Chondrocyte (in vitro differentiated cells): Measurements from ENCODE around the gene RBP3. TPM values are rescaled to one million over a fixed set of nuclear protein-coding genes. Genes with fewer than 3 reads are reported as not detected.

Source experiments
- DNase-seq: peaks from one replicate; pipeline ENCODE4 v3.0.0; 2021; ENCODE audit warnings: mixed read lengths, low spot score
- H3K27ac Mint-ChIP-seq: one replicate; pipeline ENCODE4 v1.8.0; 2021; ENCODE audit warnings: mild to moderate bottlenecking, moderate library complexity, mixed read lengths; ENCODE audit not compliant: unreplicated experiment
- H3K27me3 Mint-ChIP-seq: 2 replicates; pipeline ENCODE4 v1.8.0; 2021; ENCODE audit warnings: low read depth, mixed read lengths
- H3K36me3 Mint-ChIP-seq: 2 replicates; pipeline ENCODE4 v1.8.0; 2021; ENCODE audit warnings: low read depth, mixed read lengths
- H3K4me1 Mint-ChIP-seq: 2 replicates; pipeline ENCODE4 v1.8.0; 2021; ENCODE audit warnings: low read depth, mild to moderate bottlenecking, mixed read lengths
- H3K4me3 Mint-ChIP-seq: one replicate; pipeline ENCODE4 v1.8.0; 2021; ENCODE audit warnings: mild to moderate bottlenecking, moderate library complexity, mixed read lengths; ENCODE audit not compliant: unreplicated experiment
- H3K9me3 Mint-ChIP-seq: 2 replicates; pipeline ENCODE4 v1.8.0; 2021; ENCODE audit warnings: low read depth, mixed read lengths
- CTCF ChIP-seq: fragments of 200-600 bp; sonication (generic); IDR thresholded peaks from 2 replicates; pipeline ENCODE4 v1.5.0; 2021; ENCODE audit warnings: antibody characterized with exemption, mild to moderate bottlenecking, moderate library complexity
- total RNA-seq: library from RNA; stranded (reverse); gene quantifications from 3 replicates; pipeline ENCODE4 v1.2.1, GENCODE V29; 2021

Gene RBP3
- total RNA-seq, 1 donor from 2014 or later = not detected

DNA sequence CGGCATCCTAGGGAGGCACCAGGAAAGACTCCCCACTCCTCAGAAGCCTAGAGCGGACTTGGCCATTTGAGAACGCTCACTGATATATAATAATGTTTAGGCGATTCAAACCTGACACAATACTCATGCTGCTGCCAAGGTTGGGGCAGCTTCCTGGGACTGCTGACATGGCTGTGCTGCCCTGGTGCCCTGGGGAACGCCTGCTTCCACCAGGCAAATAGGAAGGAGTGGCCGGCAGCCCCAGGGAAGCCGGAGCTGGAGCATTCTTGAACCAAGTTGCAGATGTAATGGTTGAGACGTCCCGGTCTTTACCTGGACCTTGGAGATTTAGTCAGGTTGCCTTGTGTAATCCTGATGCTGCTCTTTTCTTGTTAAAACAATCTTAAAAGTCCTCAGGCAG is 39.4 kb upstream of the RBP3 start:
- no peak for DNase-seq
- Mint-ChIP-seq H3K4me1 (peaks cover 6% of the 10 kb centered on the region), H3K4me3 (no peak overlapping the region), H3K36me3 (no peaks in the 10 kb centered on the region), H3K9me3 (no peaks in the 10 kb centered on the region), H3K27ac (no peak overlapping the region), H3K27me3 (peaks cover 27% of the 10 kb centered on the region)
- no peak for TF ChIP-seq CTCF

GRCh38 chr10:47309408-47310089 is 38.6 kb upstream of the RBP3 start:
- Mint-ChIP-seq H3K36me3 (no peaks in the 10 kb centered on the region), H3K27ac (no peak overlapping the region)

DNA sequence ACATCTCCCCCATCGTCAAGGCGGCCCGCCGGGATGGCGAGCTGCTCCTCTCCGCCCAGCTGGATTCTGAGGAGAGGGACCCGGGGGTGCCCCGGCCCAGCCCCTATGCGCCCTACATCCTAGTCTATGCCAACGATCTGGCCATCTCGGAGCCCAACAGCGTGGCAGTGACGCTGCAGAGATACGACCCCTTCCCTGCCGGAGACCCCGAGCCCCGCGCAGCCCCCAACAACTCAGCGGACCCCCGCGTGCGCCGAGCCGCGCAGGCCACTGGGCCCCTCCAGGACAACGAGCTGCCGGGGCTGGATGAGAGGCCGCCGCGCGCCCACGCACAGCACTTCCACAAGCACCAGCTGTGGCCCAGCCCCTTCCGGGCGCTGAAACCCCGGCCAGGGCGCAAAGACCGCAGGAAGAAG is 38.1 kb upstream of the RBP3 start:
- no peak for DNase-seq
- no peaks in the 10 kb centered on the region for H3K36me3 Mint-ChIP-seq
- no peak overlapping the region for H3K27ac Mint-ChIP-seq
- peaks cover 6% of the 10 kb centered on the region for H3K4me1 Mint-ChIP-seq
- no peak for TF ChIP-seq CTCF
- no peak overlapping the region for H3K4me3 Mint-ChIP-seq
- H3K9me3 Mint-ChIP-seq = no peaks in the 10 kb centered on the region
- H3K27me3 Mint-ChIP-seq = peaks cover 27% of the 10 kb centered on the region

More at GRCh38 chr10:47309408-47310089, 38.6 kb upstream of the RBP3 start:
- Mint-ChIP-seq H3K27me3 (peaks cover 27% of the 10 kb centered on the region), H3K4me1 (peaks cover 6% of the 10 kb centered on the region), H3K9me3 (no peaks in the 10 kb centered on the region), H3K4me3 (no peak overlapping the region)
- TF ChIP-seq CTCF = peak; percentile 68
- no peak for DNase-seq

DNA sequence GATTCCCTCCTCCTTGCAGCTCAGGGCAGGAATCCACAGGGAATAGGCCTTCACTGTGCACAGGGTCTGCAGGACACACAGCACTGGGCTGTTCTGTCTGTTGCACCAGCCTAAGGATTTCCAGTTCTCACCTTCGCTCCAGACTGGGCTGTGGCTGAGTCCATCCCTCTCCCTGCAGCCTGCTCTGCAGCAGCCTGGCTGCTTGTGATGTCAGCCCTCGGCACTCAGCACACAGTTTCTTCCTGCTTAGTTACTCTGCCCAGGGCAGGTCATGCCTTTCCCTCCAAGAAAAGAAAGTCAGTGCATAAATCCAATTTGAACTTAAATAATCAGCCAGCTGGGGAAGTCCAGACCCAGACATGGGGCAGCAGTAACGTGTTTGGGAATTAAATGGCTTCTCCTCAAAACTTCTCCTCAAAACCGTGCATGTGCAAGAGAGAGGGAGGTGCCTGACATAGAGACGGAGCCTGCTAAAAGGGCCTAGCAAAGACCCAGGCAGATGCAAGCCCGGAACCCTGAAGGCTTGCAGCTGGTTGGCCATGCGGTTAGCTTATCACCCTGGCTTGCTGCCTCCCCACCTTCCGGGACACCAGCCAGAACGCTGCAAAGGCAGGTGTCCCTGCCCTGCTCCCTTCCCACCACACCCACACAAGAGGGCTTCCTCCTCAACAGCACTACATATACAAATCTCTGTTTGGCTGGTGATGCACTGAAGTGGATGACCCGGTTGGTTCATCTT is 36.8 kb upstream of the RBP3 start:
- H3K27me3 Mint-ChIP-seq = peaks cover 24% of the 10 kb centered on the region
- TF ChIP-seq CTCF = no peak
- no peaks in the 10 kb centered on the region for H3K9me3 Mint-ChIP-seq
- no peak overlapping the region for H3K27ac Mint-ChIP-seq
- no peaks in the 10 kb centered on the region for H3K36me3 Mint-ChIP-seq
- no peak for DNase-seq
- H3K4me1 Mint-ChIP-seq = peaks cover 6% of the 10 kb centered on the region
- no peak overlapping the region for H3K4me3 Mint-ChIP-seq

DNA sequence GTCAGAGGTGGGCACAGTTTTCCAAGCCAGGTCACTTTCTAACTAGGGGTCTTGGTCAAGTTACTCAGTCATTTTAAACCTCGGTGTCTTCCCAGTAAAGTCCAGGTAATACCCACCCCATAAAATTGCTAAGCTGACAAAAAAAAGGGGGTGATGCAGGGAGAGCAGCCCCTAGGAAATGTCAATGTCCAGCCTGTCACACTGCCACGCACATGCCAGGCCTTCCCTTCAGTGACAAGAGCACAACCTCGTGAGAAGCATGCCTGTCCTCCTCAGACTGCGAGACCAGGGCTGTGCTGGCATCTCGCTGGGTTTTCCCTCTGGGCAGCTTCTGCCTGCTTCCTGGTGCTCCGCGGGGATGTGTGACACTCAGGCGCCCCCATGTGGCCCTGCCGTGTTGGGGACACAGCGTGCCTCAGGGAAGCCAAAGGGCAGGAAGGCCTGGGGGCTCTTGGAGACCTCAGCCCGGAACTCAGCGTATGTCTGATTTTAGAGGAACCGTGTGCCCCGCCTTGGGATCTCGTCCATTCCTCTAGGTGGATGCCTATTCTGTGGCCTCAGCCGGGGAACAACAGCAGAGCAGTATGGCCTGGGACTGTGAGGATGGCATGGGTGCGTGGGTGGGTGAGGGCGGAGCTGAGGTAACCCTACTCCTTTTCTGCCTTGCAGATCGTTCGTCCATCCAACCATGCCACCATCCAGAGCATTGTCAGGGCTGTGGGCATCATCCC is 36.1 kb upstream of the RBP3 start:
- H3K4me1 Mint-ChIP-seq = peaks cover 6% of the 10 kb centered on the region
- H3K4me3 Mint-ChIP-seq = no peak overlapping the region
- H3K27ac Mint-ChIP-seq = no peak overlapping the region
- no peaks in the 10 kb centered on the region for H3K9me3 Mint-ChIP-seq
- DNase-seq = no peak
- no peaks in the 10 kb centered on the region for H3K36me3 Mint-ChIP-seq
- peaks cover 19% of the 10 kb centered on the region for H3K27me3 Mint-ChIP-seq
- peak; percentile 94 for TF ChIP-seq CTCF
